Left ventricle myocardium inferior (tissue), 1 donor: ENCODE results near the gene NAXD. TPM values are rescaled to one million over a fixed set of nuclear protein-coding genes. Genes with fewer than 3 reads are reported as not detected.

Experiments used
- DNase-seq: peaks from one replicate; pipeline ENCODE4 v3.0.0-alpha.2; 2020
- H3K27ac ChIP-seq: fragments of 200-600 bp; replicated peaks from 2 replicates; pipeline ENCODE4 v1.8.0; 2021
- H3K27me3 ChIP-seq: fragments of 200-600 bp; 2 replicates; pipeline ENCODE4 v1.8.0; 2021; ENCODE audit warnings: low read depth
- H3K36me3 ChIP-seq: fragments of 200-600 bp; 2 replicates; pipeline ENCODE4 v1.8.0; 2021
- H3K4me1 ChIP-seq: fragments of 200-600 bp; 2 replicates; pipeline ENCODE4 v1.8.0; 2021
- H3K4me3 ChIP-seq: fragments of 200-600 bp; 2 replicates; pipeline ENCODE4 v1.8.0; 2021; ENCODE audit warnings: mild to moderate bottlenecking, moderate library complexity
- H3K9me3 ChIP-seq: fragments of 200-600 bp; replicated peaks from 2 replicates; pipeline ENCODE4 v1.8.0; 2021
- CTCF ChIP-seq: fragments of 200-600 bp; IDR thresholded peaks from 2 replicates; pipeline ENCODE4 v1.8.0; 2021; ENCODE audit warnings: antibody characterized with exemption, mild to moderate bottlenecking, borderline replicate concordance
- intact Hi-C: fragments of 100-400 bp; cut with micrococcal nuclease; formaldehyde crosslinking; loops from one replicate; pipeline ENCODE4 v1.11.0; 2022
- total RNA-seq: library from RNA; stranded (reverse); fragmentation: NEBNext Ultra II Directional; extraction: Animal tissue kit (Norgen Biotek cat#: 25700); gene quantifications from one replicate; pipeline ENCODE4 v1.2.1, GENCODE V29; 2021
- donor health status: DM: no; HTN: yes; CAD: no; lungs with severe emphysema.

The NAXD gene
- total RNA-seq, 1 donor from 2014 or later = 28.0 TPM

DNA sequence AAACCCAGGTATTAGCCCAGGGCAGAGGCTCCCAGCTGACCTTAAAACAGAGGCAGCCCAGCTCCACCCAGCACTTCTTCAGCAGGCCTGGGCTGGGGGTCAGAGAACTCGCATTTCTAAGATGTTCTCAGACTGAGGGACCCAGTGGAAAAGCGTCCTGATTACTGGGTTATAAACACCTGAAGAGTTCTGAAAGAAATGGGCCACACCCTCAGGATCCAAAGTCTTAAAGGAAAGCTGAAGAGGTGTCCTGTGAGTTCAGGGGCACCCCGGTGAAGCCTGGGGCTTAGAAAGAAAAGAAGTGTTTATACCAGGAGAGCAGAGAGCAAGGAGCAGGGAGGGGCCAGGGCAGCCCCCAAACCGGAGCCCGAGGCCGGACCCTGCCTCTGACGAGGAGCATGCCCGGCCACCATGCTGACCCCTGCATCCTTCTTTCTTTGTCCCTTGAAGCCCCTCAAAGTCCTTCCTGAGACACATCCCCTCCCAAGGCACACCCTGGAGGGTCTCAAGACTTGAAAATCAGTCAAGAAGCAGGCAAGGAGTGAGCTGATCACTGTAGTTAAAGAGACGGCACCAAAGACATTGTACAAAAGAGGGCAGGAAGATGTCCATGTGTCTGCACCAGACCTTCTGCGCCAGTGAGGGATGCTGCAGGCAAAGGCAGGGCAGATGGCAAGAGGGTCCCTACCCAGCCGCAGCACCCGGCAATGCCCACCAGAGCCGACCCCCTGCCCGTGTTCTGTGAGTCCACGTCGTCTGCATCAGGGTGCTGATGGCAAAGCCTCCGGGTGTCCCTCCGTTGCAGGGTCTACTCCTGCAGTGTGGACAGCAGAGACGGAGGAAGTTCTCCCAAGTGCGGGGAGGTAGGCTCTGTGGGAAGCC lies 43.2 kb upstream of the NAXD start:
- no peaks in the 10 kb centered on the region for H3K4me1 ChIP-seq
- no peak overlapping the region for H3K4me3 ChIP-seq
- no peak for DNase-seq
- peaks cover 37% of the 10 kb centered on the region for H3K27me3 ChIP-seq
- no peak overlapping the region for H3K27ac ChIP-seq
- intact Hi-C loops = no loop called here
- no peak for TF ChIP-seq CTCF
- no peaks in the 10 kb centered on the region for H3K36me3 ChIP-seq
- H3K9me3 ChIP-seq = no peaks in the 10 kb centered on the region

DNA sequence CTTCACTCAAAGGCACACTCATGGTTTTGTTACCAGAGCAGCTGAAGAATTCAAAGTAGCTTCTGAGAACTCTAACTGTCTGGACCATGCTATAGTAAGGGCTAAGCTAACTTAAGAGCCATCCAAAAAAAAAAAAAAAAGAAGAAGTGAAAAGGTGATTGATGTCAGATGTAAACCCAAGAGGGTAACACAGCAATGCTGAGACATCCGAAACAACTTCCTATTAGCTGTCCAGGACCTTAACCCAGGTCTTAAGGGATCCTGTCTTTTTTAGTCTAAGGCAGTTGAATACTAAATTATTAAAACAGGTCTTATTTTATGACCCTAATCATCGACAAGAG lies 42.6 kb upstream of the NAXD start:
- DNase-seq = no peak
- intact Hi-C loops = no loop called here
- Histone ChIP-seq H3K27ac (no peak overlapping the region), H3K9me3 (no peaks in the 10 kb centered on the region), H3K27me3 (peaks cover 40% of the 10 kb centered on the region), H3K36me3 (no peaks in the 10 kb centered on the region), H3K4me3 (no peak overlapping the region), H3K4me1 (no peaks in the 10 kb centered on the region)
- TF ChIP-seq CTCF = no peak

DNA sequence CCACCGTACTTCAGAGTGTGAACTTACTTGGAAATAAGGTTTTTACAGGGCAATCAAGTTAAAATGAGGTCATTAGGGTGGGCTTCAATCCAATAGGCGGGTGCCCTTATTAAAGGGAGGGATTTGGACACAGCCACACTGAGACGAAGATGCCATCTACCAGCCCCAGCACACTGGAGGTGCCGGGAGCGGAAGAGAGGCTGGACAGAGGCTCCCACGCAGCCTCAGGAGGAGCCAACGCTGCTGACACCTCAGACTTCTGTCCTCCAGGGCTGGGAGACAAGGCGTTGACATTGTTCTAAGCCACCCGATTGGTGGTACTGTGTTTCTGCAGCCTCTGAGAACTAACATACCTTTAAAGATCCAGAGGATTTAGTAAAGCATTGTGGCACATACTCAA lies 41.2 kb upstream of the NAXD start:
- intact Hi-C loops = no loop called here
- no peaks in the 10 kb centered on the region for H3K36me3 ChIP-seq
- H3K9me3 ChIP-seq = no peaks in the 10 kb centered on the region
- H3K27ac ChIP-seq = no peak overlapping the region
- H3K27me3 ChIP-seq = peaks cover 40% of the 10 kb centered on the region
- no peak for TF ChIP-seq CTCF
- no peak overlapping the region for H3K4me3 ChIP-seq
- DNase-seq = no peak
- no peaks in the 10 kb centered on the region for H3K4me1 ChIP-seq

- peak; percentile 26 for DNase-seq
- Histone ChIP-seq H3K4me3 (no peak overlapping the region), H3K4me1 (no peaks in the 10 kb centered on the region), H3K27me3 (peaks cover 40% of the 10 kb centered on the region), H3K27ac (no peak overlapping the region), H3K9me3 (no peaks in the 10 kb centered on the region), H3K36me3 (no peaks in the 10 kb centered on the region)
- TF ChIP-seq CTCF = peak; percentile 34
- intact Hi-C loops = no loop called here
Observed at GRCh38 chr13:110575322-110576069, 39.8 kb upstream of the NAXD start.

DNA sequence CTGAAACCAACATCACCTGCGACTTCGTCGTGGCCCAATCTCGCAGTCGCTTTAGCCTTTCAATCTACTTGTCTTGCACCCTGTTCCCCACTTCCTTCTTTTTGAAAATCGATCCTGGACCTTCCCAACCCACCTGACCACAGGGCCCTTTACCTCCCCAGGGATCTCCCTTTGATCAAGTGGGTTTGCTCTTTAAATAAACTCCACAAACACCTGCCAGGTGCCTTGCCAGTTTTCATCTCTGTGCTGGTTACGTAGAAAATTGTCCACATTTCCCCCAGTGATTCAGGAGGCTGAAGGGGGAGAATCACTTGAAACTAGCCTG lies 39.3 kb upstream of the NAXD start:
- peaks cover 40% of the 10 kb centered on the region for H3K27me3 ChIP-seq
- intact Hi-C loops = no loop called here
- no peaks in the 10 kb centered on the region for H3K4me1 ChIP-seq
- no peak for TF ChIP-seq CTCF
- no peak overlapping the region for H3K27ac ChIP-seq
- no peak overlapping the region for H3K4me3 ChIP-seq
- H3K36me3 ChIP-seq = no peaks in the 10 kb centered on the region
- H3K9me3 ChIP-seq = no peaks in the 10 kb centered on the region
- no peak for DNase-seq
